ENCODE results near the gene ELL.

DNA sequence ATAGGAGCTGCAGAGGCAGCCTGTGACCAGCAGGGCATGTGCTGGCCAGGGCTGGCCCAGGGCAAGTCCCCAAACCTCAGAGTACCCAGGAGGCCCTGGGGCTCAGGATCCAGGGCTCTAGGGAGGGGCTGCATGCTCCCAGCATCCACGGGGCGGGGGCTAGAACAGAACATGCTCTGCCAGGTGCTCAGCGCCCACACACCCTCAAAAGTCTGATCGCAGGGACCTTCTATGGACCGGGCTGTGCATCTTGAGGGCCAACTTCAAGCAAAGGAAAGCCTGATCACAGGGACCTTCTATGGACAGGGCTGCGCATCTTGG, 33.5 kb downstream of the ELL start:
- TF ChIP-seq ZBTB7A (IDR thresholded peaks at IDR 0.05; ENCODE audit: low read depth), result no peak
- no peak for TF ChIP-seq TAF1 (IDR thresholded peaks at IDR 0.05; ENCODE audit: low read depth)
- no peak for TF ChIP-seq YY1 (IDR thresholded peaks at IDR 0.05; ENCODE audit: low read depth)
- TF ChIP-seq NFIC (IDR thresholded peaks at IDR 0.05), result no peak
- TF ChIP-seq, protein P1, sequence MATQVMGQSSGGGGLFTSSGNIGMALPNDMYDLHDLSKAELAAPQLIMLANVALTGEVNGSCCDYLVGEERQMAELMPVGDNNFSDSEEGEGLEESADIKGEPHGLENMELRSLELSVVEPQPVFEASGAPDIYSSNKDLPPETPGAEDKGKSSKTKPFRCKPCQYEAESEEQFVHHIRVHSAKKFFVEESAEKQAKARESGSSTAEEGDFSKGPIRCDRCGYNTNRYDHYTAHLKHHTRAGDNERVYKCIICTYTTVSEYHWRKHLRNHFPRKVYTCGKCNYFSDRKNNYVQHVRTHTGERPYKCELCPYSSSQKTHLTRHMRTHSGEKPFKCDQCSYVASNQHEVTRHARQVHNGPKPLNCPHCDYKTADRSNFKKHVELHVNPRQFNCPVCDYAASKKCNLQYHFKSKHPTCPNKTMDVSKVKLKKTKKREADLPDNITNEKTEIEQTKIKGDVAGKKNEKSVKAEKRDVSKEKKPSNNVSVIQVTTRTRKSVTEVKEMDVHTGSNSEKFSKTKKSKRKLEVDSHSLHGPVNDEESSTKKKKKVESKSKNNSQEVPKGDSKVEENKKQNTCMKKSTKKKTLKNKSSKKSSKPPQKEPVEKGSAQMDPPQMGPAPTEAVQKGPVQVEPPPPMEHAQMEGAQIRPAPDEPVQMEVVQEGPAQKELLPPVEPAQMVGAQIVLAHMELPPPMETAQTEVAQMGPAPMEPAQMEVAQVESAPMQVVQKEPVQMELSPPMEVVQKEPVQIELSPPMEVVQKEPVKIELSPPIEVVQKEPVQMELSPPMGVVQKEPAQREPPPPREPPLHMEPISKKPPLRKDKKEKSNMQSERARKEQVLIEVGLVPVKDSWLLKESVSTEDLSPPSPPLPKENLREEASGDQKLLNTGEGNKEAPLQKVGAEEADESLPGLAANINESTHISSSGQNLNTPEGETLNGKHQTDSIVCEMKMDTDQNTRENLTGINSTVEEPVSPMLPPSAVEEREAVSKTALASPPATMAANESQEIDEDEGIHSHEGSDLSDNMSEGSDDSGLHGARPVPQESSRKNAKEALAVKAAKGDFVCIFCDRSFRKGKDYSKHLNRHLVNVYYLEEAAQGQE (IDR thresholded peaks at IDR 0.05; ENCODE audit: low read depth), result no peak
- TF ChIP-seq, protein P2, sequence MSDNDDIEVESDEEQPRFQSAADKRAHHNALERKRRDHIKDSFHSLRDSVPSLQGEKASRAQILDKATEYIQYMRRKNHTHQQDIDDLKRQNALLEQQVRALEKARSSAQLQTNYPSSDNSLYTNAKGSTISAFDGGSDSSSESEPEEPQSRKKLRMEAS (IDR thresholded peaks at IDR 0.05), result no peak
- TF ChIP-seq EP300 (IDR thresholded peaks at IDR 0.05; ENCODE audit: borderline replicate concordance), result no peak
- TF ChIP-seq TCF12 (IDR thresholded peaks at IDR 0.05; ENCODE audit: low read depth), result no peak
- no peak for TF ChIP-seq CREB1 (IDR thresholded peaks at IDR 0.05; ENCODE audit: low read depth)

Data from Ishikawa (cell line).